Measurements from ENCODE around the gene TMEM131.

DNA sequence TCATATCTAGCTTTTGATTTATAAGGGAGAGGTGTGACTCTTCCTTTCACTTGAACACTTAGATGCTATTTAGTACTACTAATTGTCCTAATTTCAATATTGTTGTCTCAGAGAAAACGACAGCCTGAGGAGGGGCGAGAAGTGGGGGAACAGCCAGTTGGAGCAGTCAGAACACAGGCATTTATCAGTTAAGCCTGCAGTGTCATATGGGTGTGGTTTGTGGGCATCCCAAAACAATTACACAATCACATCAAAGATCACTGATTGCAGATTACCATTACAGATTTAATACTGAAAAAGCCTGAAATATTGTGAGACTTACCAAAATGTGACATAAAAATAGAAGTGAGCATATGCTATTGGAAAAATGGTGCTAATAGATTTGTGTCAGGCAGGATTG, 15.8 kb downstream of the TMEM131 start:
- TF ChIP-seq, protein P1, sequence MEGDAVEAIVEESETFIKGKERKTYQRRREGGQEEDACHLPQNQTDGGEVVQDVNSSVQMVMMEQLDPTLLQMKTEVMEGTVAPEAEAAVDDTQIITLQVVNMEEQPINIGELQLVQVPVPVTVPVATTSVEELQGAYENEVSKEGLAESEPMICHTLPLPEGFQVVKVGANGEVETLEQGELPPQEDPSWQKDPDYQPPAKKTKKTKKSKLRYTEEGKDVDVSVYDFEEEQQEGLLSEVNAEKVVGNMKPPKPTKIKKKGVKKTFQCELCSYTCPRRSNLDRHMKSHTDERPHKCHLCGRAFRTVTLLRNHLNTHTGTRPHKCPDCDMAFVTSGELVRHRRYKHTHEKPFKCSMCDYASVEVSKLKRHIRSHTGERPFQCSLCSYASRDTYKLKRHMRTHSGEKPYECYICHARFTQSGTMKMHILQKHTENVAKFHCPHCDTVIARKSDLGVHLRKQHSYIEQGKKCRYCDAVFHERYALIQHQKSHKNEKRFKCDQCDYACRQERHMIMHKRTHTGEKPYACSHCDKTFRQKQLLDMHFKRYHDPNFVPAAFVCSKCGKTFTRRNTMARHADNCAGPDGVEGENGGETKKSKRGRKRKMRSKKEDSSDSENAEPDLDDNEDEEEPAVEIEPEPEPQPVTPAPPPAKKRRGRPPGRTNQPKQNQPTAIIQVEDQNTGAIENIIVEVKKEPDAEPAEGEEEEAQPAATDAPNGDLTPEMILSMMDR (IDR thresholded peaks at IDR 0.05): no peak
- TF ChIP-seq POLR2AphosphoS5 (IDR thresholded peaks at IDR 0.05; ENCODE audit: insufficient read depth in 1 of 2, low read depth in 1 of 2): no peak

Measured in vagina (tissue), 2 donors.